HG03060 (cell line): ENCODE results near the gene APOBR.
"Not testable (repeated sequence)": the region's sequence is repeated elsewhere in the genome, so short reads cannot be mapped to it uniquely, and the experiment has no call there.

ENCODE experiments used
- ATAC-seq: cut with Tn5 transposase; IDR thresholded peaks from one replicate; pipeline ENCODE4 v1.9.1; 2021; ENCODE audit warnings: low read depth, moderate number of reproducible peaks; ENCODE audit not compliant: unreplicated experiment

Gene APOBR

DNA sequence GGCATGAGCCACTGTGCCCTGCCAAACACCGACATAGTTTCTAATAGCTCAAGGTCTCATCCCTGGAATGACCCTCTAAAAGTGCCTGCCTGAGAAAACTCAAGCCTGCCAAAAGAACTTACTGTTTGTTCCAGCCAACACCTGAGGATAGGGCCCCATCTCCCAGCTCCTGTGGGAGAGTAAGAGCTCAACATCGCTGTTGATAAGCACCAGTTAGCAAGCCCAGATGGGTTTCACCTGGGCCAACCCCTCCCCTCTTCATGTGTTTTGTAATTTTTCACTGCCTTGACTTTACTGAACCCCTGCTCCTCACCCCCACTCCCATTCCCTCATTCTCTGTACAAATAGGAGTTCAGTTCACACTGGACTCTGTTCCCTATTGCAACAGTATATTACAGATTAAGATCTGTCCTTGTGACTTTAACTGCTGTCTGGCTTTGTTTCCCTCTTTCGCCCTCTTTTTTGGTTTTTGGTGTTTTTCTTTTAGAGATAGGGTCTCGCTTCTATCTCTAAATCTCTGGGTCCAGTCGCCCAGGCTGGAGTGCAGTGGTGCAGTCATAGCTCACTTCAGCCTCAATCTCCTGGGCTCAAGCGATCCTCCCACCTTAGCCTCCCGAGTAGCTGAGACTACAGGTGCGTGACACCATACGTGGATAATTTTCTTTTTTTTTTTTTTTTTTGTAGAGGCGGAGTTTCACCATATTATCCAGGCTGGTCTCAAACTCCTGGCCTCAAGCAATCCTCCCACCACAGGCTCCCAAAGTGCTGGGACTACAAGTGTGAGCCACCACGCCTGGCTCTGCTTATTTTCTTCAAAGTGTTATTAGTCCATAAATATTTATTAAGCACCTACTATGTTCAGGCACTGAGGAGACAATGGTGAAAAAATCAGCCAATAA is 32.0 kb downstream of the APOBR start:
- no peak for ATAC-seq

DNA sequence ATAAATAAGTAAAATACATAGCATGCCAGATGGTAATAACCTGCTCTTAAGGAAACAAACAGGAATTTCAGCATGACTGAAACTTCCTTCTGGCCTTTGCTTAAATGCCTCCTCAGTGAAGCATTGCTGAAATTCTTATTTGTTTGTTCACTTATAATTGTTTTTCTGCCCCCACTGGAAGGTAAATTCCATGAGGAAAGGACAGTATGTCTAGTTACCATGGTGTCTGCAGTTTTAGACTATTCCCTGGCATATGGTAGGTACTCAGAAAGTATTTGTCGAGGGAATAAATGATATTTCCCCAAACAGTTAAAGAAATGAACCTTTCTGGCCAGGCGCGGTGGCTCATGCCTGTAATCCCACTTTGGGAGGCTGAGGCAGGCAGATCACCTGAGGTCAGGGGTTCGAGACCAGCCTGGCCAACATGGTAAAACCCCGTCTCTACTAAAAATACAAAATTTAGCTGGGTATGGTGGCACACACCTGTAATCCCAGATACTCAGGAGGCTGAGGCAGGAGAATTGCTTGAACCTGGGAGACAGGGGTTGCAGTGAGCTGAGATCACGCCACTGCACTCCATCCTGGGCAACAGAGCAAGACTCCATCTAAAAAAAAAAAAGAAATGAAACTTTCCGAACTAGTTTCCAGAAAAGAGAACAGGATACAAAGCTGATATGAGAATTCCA is 32.8 kb downstream of the APOBR start:
- not testable (repeated sequence) for ATAC-seq

DNA sequence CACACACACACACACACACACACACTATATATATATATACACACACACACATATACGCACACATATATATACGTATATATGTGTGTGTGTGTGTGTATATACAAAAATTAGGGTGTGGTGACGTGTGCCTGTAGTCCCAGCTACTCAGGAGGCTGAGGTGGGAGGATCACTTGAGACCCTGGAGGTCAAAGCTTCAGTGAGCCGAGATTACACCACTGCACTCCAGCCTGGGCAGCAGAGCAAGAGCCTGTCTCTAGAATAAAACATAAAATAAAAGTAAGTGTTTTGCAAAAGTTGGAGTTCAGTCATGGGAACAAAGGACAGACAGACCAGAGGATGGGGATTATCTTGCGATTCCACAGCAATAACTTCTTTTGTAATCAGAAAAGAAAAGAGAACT is 33.5 kb downstream of the APOBR start:
- no peak for ATAC-seq

DNA sequence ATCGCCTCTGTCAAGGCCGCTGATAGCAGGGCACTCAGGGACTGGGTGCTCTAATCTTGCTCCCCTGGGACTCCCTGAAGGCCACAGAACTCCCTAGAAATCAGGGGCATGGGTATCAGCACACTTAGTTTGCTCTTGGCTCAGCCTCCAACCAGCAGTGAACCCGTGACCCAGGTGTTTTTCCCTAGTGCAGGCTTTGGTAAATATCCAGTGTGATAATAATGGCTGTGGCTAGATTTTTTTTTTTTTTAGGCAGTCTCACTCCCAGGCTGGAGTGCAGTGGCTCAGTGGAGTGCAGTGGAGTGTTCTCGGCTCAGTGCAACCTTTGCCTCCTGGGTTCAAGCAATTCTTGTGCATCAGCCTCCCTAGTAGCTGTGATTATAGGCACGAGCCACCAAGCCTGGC is 34.0 kb downstream of the APOBR start:
- ATAC-seq: no peak

DNA sequence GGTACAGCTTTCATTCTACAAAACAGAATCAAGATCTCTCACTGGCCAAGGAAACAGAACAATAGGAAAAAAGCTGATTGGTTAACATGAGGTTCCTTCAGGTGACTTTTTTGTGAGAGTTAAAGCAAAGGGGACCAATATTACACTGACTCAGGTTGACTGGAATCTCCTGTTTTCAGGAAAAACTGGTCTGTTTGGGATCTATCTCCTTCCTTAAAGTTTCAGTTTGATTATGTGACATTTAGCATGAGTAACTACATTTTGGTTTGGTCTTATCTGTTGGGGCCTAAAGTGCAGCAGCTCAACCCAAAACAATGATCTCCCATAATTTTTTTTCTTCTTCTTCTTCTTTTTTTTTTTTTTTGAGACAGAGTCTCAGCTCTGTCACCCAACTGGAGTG is 34.7 kb downstream of the APOBR start:
- no peak for ATAC-seq

DNA sequence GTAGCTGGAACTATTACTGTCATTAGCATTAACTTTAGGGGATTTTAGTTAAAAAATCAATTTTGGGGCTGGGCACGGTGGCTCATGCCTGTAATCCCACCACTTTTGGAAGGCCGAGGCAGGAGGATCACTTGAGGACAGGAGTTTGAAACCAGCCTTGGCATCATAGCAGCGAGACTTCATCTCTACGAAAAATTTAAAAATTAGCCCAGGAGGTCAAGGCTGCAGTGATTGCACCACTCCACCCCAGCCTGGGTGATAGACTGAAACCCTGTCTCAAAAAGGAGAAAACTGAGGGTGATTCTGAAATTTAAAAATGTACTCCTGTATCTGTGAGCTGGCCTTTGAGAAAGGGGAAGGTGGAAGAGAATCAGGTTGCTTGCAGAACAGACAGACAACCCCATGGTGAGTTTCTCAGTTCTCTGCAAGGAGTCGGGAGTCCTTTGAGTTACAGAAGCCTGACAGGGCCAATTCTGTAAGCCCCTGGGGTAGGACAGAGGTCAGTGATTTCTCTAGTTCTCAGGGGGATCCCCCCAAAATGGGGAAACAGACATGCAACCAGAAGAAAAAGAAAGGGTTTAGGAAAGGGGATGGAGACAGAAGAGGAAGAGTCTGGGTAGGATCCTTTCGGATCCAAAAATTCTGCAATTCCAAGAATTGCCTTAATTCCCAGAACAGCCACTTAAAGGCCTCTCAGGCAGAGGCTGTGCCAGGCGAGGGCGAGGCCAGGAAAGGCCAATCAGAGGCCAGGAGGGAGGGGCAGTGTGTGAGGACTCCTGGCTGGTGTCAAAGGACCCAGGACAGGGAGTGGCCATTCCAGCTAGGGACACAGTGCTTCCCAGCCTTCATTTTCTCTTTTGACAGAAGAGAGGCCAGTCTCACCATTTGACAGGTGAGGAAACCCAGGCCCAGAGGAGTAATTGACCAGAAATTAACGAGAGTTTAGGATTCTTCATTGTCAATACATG is 37.6 kb downstream of the APOBR start:
- no peak for ATAC-seq

DNA sequence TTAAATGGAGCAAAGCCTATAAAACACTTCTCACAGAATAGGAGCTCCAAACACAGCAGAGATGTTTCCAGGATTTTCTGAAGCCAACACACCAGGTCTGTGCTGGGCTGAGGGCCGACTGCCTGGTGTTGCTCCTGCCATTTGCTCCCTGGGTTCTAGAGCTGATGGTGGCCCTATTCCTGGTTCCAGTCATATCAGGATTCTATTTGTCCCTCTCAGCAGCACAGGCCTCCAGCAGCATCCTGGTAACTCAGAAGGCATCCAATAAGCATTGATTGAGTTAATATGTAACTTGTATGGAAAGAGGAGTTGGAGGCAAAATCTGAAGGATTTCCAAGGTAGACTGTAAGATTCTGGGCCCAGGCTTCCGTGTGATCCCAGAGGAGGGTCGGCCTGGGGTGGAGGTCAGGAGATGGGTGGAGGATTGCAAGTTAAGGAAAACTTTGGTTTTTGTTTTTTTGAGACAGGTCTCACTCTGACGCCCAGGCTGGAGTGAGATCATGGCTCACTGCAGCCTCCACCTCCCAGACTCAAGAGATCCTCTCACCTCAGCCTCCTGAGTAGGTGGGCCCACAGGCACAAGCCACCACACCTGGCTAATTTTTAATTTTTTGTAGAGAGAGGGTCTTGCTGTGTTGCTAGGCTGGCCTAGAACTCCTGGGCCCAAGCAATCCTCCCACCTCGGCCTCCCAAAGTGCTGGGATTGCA is 38.7 kb downstream of the APOBR start:
- no peak for ATAC-seq

DNA sequence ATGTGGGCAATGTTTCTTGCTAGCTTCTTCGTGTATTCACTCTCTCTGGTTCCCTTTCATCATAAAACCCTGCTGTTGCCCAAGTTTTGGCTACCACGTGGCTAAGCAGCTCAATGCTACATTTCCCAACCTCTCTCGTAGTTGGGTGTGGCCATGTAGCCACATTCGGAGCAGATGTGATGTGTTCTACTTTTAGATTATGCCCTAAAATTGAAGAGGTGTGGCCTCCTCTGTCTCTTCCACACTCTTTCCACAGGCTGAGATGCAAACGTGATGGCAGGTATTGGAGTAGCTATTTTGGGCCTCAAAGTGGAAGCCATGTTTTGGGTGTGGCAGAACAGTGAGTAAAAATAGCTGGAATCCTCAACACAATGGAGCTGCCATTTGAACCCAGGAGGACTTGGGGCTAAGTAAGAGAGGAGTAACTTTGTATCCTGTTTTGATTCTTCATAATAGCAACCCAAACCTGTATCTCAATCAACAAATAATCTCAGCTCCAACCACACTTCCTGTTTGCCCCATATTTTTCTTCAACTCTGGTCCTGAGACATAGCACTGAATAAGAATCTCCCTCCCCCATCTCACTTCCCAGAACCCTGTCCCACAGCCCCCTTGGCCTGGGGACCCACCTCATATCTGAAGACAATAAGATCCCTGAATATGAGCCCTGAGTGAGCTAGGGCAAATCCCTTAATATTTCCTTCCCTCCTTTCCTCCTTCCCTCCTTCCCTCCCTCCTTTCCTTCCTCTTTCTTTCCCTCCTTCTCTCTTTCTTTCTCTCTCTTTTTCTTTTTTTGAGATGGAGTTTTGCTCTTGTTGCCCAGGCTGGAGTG is 40.3 kb downstream of the APOBR start:
- ATAC-seq: no peak

DNA sequence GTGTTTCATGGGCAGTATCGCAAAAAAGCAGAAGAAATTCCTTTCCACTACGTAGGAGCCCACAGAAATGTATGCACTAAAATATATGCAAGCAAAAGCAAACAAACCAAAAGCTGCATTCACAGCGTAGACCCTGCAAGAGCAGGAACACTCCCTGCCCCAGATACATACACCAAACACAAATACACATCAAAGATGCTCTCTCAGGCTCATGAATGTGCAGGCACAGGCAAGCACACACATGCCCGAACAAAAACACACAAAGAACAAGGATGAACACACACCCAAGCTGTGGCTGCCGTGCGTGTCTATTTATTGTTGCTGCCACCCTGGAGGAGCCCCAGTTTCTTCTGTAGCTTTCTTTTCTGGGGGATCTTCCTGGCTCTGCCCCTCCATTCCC is 42.6 kb downstream of the APOBR start:
- ATAC-seq: no peak

DNA sequence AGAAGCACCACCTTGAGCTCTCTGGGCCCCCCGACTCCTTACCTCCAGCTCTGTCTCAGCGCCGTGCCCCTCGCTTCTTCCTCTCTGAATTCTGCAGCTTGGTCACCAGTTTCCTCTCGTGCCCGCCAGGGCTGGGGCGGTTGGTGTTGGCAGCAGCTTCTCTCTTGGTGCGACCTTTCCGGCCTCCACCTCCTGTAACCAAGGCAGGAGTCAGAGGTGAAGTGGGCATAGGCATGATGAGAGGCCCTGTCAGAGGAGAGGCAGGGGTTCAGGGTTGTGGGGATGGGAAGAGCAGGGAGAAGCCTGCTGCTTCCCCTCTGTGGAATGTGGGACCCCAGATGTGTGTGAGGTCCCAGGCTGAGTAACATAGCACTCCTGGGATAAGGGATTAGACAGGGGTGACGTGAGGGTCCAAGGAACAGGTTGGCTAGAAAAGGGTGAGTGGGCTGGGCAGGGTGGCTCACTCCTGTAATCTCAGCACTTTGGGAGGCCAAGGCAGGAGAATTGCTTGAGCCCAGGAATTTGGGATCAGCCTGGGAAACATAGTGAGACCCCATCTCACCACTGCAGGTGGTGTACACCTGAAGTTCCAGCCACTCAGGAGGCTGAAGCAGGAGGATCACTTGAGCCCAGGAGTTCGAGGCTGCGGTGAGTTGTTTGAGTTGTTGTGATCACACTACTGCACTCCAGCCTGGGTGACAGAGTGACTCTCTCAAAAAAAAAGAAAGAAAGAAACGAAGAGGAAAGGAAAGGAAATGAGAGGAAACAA is 43.7 kb downstream of the APOBR start:
- no peak for ATAC-seq

DNA sequence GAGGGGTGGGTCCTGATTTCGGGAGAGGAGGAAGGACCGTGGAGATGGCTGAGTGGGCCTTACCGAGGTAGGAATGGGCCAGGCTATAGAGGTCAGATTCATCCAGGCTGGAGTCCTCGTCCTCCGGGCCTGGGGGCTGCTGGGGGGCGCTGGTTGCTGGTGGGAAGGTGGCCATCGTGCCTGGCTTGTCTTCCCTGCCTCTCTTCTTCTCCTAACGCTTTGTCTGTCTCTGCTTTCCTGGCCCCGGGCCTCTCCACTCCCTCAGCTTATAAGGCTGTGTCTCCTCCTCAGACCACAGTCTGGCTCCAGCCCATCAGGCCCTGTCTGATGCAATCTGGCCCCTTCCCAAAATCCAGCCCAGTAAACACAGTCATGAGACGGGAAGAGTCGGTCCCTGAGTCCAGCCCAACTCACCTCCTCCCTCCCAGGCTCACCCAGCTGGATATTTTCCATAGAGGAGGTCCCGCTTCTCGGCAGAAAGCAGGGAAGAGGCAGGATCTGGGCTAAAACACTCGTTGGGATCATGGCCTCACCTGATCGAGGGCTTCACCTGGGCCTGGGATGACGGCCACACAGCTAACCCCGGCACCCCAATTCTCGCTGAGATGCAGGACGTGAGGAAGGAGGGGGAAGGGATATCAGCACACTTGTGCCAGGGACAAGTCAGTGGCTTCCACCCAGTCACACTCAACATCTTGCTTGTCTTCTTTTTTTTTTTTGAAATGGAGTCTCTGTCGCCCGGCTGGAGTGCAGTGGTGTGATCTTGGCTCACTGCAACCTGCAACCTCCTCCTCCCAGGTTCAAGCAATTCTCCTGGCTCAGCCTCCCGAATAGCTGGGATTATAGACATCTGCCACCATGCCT is 44.5 kb downstream of the APOBR start, which contains the start of gene NUPR1:
TSS of gene NUPR1 (minus strand) at position 242 of the 864 bp plus-strand sequence. CDS start at position 175, 67 bp downstream.
- no peak for ATAC-seq

DNA sequence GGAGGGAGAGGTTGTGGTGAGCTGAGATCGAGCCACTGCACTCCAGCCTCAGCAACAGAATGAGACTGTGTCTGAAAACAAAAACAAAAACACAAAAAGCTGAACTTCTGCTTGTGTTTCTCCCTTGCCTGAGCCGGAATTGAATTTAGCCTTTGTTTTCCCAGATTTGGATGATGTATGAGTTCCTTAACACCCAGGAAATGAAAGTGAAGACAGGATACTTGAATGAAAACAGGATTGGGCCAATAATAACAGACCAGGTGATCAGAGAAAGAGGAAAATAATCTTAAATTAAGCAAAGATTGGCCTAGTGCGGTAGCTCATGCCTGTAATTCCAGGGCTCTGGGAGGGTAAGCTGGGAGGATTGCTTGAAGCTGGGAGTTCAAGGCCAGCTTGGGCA is 45.9 kb downstream of the APOBR start:
- no peak for ATAC-seq

DNA sequence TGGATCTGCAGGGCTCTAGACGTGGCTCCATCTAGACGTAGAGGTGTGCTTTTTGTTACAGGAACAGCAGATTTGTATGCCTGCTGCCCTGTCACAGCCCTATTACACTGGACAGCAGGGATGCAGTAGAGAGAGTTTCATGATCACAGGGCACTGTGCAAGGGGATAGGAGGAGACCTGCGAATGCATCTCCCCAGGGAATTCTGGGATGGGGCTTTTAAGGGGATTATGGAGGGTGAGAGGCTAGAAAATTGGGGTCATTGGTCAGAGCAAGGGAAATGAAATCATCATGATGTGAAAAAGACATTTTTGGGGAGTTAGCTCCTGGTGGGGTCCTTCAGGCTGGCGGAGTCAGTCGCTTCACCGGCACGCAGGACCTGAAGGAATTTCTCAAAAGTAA is 48.2 kb downstream of the APOBR start:
- no peak for ATAC-seq

DNA sequence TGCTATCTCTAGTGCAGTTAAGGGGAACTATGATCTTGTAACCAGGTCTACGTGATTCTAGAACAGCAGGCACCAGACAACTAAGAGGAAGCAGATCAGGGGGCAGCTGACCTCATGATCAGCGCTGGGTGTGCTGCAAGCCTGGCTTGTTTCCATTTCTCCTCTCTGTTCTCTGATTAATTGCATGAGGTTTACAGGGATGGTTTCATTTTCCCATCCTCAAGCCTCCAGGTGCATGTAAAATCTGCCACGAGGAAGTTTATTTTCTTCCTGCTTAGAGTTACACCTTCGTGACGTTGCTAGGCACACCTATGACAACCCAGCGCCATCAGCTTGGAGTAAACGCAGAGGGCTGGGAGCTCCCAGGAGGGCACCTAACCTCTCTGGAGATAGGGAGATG is 48.6 kb downstream of the APOBR start:
- ATAC-seq: no peak

DNA sequence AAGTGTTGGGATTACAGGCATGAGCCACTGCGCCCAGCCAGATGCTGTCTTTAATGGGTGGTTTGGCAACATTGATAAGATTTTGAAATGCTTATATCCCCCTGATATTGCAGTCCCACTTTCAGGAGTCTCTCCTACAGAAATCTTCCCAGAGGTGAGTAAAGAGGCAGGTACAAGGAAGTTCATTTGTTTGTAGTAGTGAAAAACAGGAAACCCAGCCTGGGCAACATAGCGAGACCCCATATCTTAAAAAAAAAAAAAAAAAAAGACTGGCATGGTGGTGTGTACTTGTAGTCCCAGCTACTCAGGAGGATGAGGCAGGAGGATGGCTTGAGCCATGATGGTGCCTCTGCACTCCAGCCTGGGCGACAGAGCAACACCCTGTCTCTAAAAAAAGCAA is 50.6 kb downstream of the APOBR start:
- no peak for ATAC-seq

DNA sequence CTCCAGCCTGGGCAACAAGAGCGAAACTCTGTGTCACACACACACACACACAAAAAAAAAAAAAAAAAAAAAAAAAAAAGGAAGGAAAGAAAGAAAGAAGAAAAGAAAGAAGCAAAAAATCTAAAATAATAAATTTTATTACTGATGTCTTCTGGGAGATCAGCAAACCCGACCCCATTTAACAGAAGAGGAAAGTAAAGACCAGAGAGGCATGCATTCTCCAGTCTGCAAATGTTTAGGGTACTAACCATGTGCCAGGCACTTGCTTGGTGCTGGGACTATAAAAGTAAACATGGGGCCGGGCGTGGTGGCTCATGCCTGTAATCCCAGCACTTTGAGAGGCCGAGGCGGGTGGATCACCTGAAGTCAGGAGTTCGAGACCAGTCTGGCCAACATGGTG is 51.5 kb downstream of the APOBR start:
- ATAC-seq: not testable (repeated sequence)

DNA sequence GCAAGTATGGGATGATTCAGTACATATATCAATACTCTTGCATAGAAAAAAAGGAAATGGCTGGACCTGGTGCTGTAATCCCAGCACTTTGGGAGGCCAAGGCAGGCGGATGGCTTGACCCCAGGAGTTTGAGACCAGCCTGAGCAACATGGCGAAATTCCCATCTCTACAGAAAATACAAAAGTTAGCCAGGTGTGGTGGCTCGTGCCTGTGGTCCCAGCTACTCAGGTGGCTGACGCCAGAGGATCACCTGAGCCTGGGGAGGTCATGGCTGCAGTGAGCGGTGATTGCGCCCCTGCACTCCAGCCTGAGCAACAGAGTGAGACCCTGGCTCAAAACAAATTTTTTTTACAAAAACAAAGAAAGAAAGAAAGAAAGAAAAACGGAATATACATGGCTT is 52.2 kb downstream of the APOBR start:
- ATAC-seq: no peak
